RKO (cell line): ENCODE measurements around the gene PYCR2.
"Not testable (repeated sequence)": the region's sequence is repeated elsewhere in the genome, so short reads cannot be mapped to it uniquely, and the experiment has no call there.

Experiments
- DNase-seq: peaks from one replicate; pipeline ENCODE4 v3.0.0-alpha.2; 2016; ENCODE audit warnings: low spot score

Gene PYCR2

DNA sequence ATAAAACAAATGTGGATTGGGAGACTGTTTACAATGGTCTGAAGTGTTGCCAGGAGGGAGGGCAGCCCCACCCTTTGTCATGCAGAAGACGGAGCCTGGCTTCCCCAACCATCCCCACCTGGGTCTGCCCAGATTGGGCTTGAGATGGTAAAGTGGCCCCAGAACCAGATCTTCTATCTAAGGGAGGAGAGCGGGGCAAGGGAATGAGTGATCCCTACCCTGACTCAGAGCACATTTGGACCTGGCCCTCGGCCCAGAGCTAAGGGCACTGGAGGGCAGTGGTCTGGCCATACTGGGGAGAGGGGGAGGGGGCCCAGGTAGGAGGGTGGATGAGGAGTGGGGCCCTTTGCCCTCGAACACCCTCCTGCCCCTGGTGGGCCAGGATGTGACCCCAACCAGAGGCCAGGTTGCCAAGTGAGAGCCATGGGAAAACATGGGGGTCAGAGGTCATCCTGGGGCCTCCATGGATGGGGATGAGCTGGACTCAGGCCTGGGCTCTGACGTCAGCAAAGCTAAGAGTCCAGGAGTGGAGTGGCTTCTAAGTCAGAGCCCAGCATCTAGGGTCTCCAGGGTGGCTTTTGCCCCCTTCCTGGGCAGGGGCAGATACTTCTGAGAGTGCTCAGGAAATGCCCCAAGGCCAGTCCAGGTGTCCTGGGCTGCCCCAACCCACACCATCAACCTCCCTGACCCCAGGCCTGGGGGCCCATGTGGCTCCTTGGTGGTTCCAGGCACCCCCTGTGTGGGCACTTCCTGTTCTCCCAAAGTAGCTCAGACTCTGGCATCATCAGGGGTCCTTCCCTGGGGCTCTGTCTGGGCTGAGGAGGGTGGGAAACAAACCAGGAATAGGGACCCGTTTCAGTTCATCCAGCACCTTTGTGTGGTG lies 33.5 kb downstream of the PYCR2 start:
- DNase-seq: no peak

- no peak for DNase-seq
These were observed 34.3 kb downstream of the PYCR2 start for GRCh38 chr1:225889743-225890142.

- no peak for DNase-seq
These were observed 35.0 kb downstream of the PYCR2 start, which contains the start of gene LEFTY1 for GRCh38 chr1:225888898-225889601. Gene LEFTY1, minus strand, starts transcription at chr1:225889146. Its CDS starts 80 bp downstream, at chr1:225889066.

DNA sequence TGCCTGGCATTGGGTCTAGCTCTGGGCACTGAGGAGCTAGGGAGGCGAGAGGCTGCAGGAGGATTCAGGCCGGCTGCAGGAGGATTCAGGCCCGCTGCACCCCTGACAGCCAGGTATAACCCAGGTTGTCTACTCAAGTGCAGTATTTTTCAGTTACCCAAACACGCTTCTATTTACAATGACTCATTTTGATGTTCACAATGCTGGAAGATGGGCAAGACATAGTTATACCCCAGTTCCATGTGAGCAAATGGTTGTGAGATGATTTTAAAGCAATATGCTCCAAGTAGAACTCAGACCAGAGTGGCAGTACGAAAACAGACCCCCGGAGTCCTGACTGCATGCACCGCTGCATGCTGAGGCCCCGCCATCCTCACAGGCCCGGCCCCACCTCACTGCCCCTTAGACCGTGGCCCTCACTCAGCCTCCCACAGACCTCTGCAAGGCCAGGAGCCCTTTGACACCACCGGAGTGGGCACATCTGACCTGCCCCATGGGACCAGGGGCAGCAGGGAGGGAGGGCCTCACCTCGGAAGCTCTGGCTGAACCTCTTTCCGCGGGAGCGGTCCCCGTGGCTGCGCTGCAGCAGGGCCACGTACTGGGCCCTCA lies 35.7 kb downstream of the PYCR2 start:
- DNase-seq: no peak

DNA sequence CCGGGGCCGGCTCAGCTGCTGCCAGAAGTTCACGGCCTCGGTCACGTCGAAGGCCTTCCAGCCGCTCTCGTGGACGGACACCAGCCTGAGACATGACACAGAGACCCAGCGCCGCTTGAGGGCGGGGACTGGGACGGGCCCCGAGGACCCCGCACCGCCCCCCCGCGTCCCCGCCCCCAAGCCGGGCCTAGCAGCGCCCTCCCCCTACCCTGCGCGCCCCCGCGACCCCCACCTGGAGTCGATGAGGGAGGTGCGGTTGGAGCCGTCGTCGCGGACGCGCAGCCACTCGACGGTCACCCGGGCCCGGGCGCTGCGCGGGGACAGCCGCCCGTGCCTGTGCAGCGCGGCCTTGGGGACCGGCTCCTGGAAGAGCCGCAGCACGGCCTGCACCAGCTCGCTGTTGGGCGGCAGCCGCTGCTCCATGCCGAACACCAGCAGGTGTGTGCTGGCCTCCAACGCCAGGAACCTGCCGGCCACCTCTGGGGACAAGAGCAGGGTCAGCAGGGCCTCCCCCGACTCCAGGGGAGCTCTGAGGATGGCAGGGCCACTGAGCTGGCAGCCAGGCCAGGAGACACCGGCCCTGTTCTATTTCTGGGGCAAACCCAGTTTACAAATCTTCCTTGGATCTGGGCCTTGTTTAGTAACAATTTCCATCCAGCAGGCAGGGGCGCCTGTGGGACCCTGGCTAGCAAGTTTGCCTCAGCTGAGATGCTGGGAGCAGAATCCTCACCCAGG lies 36.3 kb downstream of the PYCR2 start:
- not testable (repeated sequence) for DNase-seq

GRCh38 chr1:225887030-225887314 lies 37.1 kb downstream of the PYCR2 start:
- DNase-seq: no peak

- no peak for DNase-seq
These were observed 37.7 kb downstream of the PYCR2 start for GRCh38 chr1:225886159-225887029.

DNA sequence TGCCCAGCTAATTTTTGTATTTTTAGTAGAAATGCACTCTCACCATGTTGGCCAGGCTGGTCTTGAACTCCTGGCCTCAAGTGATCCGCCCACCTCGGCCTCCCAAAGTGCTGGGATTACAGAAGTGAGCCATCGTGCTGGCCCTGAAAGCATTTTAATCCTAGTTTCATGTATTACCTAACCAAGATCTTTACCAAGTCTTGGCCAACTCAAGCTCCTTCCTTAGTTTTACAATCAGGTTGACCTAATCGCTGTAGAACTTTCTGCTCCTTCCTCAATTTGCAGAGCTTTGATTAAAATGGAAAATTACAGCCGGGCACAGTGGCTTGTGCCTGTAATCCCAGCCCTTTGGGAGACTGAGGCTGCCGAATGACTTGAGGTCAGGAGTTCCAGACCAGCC lies 38.7 kb downstream of the PYCR2 start:
- no peak for DNase-seq

DNA sequence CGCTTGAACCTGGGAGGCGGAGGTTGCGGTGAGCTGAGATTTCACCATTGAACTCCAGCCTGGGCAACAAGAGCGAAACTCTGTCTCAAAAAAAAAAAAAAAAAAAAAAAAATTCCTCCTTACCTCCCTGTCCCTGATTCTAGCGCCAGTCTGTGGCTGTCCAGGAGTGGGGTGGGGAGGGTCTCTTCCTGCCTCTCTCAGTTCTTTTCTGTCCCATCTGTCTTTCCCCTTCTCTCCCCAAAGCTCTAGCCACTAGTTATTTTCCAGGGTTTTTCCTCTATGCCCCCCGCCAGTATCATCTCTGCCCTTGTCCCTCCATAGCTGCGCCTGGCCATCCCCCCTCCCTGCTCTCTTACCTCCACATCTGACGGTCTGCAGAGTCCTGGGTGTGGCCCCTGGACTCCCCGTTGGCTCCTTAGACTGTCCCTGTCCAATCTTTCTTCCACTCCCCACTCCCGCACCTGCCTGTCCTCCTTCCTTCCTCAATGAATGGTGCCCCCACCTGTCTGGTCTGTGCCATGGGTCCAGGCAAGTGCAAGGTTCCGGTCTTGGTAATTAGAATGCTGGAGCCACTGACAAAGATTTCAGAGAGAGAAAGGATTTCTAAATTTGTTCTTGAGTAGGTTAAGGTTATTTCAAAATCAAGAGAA lies 40.3 kb downstream of the PYCR2 start:
- DNase-seq: no peak

DNA sequence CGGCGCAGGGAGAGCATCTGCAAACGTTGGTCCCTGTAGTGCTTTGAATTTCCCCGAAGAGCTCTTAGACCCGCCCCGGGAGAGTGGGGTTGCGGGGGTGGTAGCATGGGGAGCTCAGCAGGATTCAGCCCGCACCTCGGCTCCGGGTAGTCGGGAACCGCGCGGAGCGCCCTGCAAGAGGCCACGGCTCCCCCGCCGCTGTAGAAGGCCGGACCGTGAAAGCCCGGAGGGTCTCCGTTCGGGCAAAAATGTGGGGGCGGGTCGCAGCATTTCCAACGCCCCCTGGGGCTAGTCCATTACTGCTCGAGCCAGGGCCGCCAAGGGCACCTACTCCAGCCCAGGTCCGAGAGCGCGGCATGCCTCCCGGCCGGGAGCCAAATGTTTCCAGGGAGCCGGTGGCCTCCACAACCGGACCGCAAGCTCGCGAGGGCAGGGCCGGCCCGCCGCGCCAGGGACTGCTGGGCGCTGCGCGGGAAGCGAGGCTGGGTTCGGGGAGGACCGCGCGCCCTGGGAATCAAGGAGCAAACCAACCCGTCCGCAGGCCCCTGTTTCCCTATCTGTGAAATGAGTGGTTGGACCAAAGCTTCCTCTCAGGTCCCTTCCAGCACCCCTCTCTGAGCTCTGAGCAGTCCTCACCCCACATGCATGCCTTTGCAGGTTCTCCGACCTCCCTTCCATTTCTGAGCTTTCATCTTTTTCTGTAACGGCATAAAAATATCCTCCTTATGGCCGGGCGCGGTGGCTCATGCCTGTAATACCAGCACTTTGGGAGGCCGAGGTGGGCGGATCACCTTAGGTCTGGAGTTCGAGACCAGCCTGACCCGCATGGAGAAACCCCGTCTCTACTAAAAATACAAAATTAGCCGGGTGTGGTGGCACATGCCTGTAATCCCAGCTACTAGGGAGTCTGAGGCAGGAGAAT lies 41.1 kb downstream of the PYCR2 start:
- DNase-seq: peak; percentile 64

GRCh38 chr1:225881959-225882693 lies 41.9 kb downstream of the PYCR2 start, which contains the start of gene TMEM63A:
Gene TMEM63A, minus strand, starts transcription at chr1:225882380. Its CDS starts 4,800 bp downstream, at chr1:225877580.
- peak; percentile 91 for DNase-seq

- peak; percentile 51 for DNase-seq
These were observed 42.7 kb downstream of the PYCR2 start for GRCh38 chr1:225881081-225881958.

DNA sequence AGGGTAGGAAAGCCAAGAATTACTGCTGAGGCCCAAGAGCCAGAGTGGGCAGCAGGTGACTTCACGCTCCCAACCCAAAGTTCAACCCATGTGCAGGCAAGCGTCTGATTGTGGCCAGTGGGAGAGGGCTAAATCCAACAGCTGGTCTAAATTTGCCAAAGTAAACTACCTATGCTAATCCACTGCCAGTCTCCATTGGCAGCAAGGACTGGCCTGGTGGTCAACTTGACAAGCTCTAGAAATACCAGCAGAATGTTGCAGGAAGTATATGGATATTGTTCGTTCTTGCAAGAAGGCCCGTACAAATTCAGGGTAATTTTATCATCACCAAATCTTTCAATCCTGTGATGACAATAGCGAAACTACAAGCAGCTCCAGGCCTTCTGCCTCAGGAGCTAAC lies 43.4 kb downstream of the PYCR2 start:
- no peak for DNase-seq

GRCh38 chr1:225880222-225880588 lies 43.8 kb downstream of the PYCR2 start:
- DNase-seq: no peak

DNA sequence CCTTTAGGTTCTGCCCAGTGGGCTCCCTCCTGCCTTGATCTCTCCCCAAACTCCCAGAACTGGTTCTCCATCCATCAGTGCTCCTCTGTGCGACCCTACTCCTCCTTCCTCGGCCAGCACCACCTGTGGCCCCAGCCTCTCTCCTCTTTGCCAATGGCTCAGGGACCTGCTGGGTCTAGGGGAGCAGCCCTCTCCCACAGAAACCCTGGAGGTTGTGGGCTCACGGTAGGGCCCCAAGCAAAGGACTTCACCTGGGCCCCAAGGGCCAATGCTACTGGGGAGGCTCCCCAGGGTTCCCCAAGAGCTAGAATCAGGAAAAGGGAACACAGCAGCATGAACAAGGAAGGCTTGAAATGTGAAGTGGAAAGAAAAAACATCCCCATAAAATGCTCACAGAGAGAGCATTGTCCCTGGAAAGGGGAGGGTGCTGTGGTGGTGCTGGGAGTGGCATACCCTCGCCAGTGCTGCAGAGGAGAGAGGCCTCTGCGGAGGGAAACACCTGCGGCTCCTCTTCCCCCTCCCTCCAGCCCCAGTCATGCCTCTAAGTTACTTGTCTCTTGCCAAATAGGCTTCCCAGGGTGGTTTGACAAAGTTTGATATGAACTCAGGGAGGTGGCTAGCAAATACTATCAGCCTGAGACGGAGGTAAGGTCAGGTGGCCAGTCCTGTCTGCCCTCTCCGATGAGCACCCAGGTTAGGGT lies 44.4 kb downstream of the PYCR2 start:
- no peak for DNase-seq

- DNase-seq: no peak
These were observed 45.8 kb downstream of the PYCR2 start for GRCh38 chr1:225878282-225878681.

GRCh38 chr1:225877580-225877979 lies 46.5 kb downstream of the PYCR2 start:
- peak; percentile 49 for DNase-seq
